Progenitor cell of endocrine pancreas (in vitro differentiated cells): ENCODE results near the gene STX18. TPM values are rescaled to one million over a fixed set of nuclear protein-coding genes. Genes with fewer than 3 reads are reported as not detected.
A peak's percentile ranks its signal among the peaks of the same experiment; 100 is the strongest.

ENCODE experiments used
- DNase-seq: peaks from one replicate; pipeline ENCODE4 v3.0.0; 2021; ENCODE audit warnings: low spot score; ENCODE audit not compliant: unreplicated experiment
- H3K27ac Mint-ChIP-seq: 2 replicates; pipeline ENCODE4 v1.8.0; 2021; ENCODE audit warnings: mild to moderate bottlenecking, moderate library complexity, mixed read lengths
- H3K27me3 Mint-ChIP-seq: 2 replicates; pipeline ENCODE4 v1.8.0; 2021; ENCODE audit warnings: mixed read lengths
- H3K36me3 Mint-ChIP-seq: 2 replicates; pipeline ENCODE4 v1.8.0; 2022; ENCODE audit warnings: mixed read lengths; ENCODE audit not compliant: insufficient read depth
- H3K4me1 Mint-ChIP-seq: 2 replicates; pipeline ENCODE4 v1.8.0; 2021; ENCODE audit warnings: low read depth, mixed read lengths
- H3K4me3 Mint-ChIP-seq: 2 replicates; pipeline ENCODE4 v1.8.0; 2021; ENCODE audit warnings: low read depth, mild to moderate bottlenecking, moderate library complexity, mixed read lengths
- H3K9me3 Mint-ChIP-seq: 2 replicates; pipeline ENCODE4 v1.8.0; 2021; ENCODE audit warnings: low read depth, mixed read lengths
- CTCF ChIP-seq: fragments of 200-600 bp; sonication (generic); IDR thresholded peaks from one replicate; pipeline ENCODE4 v1.5.0; 2021; ENCODE audit warnings: antibody characterized with exemption, mild to moderate bottlenecking; ENCODE audit not compliant: unreplicated experiment
- total RNA-seq: library from RNA; stranded (reverse); gene quantifications from 2 replicates; pipeline ENCODE4 v1.2.1, GENCODE V29; 2021

Gene STX18
- total RNA-seq, 1 donor from 2014 or later = 41.2 TPM

DNA sequence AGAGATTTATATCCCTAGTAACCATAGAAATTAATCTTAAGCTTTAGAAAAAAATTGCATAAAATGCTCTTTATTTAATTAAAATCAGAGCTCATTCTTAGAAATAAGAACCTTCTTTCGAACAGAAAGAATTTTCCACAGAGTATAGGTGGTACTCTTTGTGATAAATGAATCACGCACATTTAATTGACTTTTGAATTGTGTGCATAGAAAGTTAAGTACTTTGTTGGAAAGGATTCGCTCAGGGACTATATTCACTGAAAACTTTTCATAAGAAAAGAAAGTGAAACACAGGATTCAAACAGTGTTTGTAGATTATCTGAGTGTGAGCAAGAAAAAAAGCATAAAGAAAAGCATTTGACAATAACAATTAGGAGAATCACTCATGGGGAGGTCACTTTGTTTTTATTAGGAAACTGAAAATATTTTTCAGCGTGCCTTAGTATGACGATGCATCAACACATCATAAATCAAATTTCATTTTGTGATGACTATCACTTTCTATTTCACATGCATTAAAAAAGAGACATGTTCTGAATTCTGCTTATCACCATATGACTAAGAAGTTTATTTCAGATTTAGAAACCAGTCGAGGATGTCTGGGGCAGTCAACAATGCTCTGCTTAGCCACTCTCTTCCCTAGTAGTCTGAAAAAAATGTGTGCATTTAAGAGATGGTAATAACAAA lies 49.5 kb downstream of the STX18 start:
- TF ChIP-seq CTCF = no peak
- H3K9me3 Mint-ChIP-seq = no peaks in the 10 kb centered on the region
- no peak for DNase-seq
- H3K4me1 Mint-ChIP-seq = peaks cover 13% of the 10 kb centered on the region
- H3K36me3 Mint-ChIP-seq = no peaks in the 10 kb centered on the region
- no peak overlapping the region for H3K4me3 Mint-ChIP-seq
- H3K27me3 Mint-ChIP-seq = no peaks in the 10 kb centered on the region
- H3K27ac Mint-ChIP-seq = no peak overlapping the region

- no peak for TF ChIP-seq CTCF
- H3K4me1 Mint-ChIP-seq = peaks cover 15% of the 10 kb centered on the region
- no peak overlapping the region for H3K4me3 Mint-ChIP-seq
- H3K9me3 Mint-ChIP-seq = no peaks in the 10 kb centered on the region
- no peak for DNase-seq
- no peaks in the 10 kb centered on the region for H3K27me3 Mint-ChIP-seq
- H3K36me3 Mint-ChIP-seq = no peaks in the 10 kb centered on the region
- H3K27ac Mint-ChIP-seq = no peak overlapping the region
Observed at GRCh38 chr4:4491396-4491893, 50.4 kb downstream of the STX18 start.

GRCh38 chr4:4490816-4491215 lies 51.0 kb downstream of the STX18 start:
- no peak for DNase-seq
- peaks cover 15% of the 10 kb centered on the region for H3K4me1 Mint-ChIP-seq
- H3K27ac Mint-ChIP-seq = no peak overlapping the region
- no peaks in the 10 kb centered on the region for H3K36me3 Mint-ChIP-seq
- H3K4me3 Mint-ChIP-seq = no peak overlapping the region
- no peaks in the 10 kb centered on the region for H3K27me3 Mint-ChIP-seq
- no peaks in the 10 kb centered on the region for H3K9me3 Mint-ChIP-seq
- TF ChIP-seq CTCF = no peak

- Mint-ChIP-seq H3K27me3 (no peaks in the 10 kb centered on the region), H3K9me3 (no peaks in the 10 kb centered on the region), H3K4me1 (peaks cover 15% of the 10 kb centered on the region), H3K4me3 (no peak overlapping the region), H3K27ac (no peak overlapping the region), H3K36me3 (no peaks in the 10 kb centered on the region)
- DNase-seq = no peak
- TF ChIP-seq CTCF = no peak
Observed at GRCh38 chr4:4490041-4490440, 51.8 kb downstream of the STX18 start.

DNA sequence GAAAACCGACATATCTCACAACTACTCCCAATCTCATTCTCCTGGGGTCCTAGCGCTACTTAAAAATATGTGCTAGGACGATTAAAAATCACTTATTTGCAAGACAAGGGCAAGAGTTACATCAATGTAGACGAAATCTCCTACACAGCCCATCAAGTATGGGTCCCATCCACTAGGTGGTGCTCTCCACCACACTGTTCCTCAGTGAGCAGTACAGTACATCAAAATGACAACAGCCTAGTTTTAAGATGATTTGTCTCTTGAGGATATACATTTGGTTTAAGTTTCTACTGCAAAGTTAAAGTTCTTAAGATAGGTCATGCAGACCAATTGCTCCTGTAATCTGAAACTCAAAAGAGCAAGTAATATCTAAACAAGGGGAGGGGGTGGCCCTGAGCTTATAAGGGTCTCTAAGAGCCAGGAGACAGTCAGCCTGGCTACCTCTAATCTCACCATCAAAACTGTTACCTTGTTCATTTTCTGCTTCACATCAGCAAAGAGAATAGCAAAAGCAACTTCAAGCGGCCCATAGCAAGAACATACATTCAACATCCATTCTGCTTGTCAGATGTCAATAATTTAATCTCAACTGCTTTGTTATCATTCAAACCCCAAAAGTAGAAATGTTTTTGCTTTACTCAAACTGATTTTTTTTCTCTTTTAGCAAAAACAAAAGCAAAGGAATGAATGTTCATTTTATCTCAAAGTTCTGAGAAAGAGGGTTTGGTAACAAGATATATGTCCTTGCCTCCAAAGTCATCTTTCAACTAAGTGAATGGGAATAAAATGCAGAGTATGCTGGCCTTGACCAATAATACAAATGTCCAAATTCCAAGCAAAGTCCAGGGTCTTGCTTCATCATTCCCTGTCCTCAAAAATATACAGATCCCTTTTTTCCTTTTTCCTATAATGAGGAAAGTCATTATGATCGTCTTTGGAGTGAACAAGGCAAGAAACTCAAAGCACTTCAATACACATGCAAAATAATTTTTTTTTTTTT lies 53.1 kb downstream of the STX18 start:
- Mint-ChIP-seq H3K4me1 (peaks cover 17% of the 10 kb centered on the region), H3K9me3 (no peaks in the 10 kb centered on the region), H3K4me3 (no peak overlapping the region), H3K27ac (no peak overlapping the region), H3K27me3 (no peaks in the 10 kb centered on the region), H3K36me3 (no peaks in the 10 kb centered on the region)
- peak; percentile 95 for TF ChIP-seq CTCF
- DNase-seq = peak; percentile 37
